ENCODE measurements around the gene TNFRSF1B. TPM values are rescaled to one million over a fixed set of nuclear protein-coding genes. Genes with fewer than 3 reads are reported as not detected.

Gene TNFRSF1B
- 10 to 100 TPM; 13.7 to 28.7 TPM for total RNA-seq

DNA sequence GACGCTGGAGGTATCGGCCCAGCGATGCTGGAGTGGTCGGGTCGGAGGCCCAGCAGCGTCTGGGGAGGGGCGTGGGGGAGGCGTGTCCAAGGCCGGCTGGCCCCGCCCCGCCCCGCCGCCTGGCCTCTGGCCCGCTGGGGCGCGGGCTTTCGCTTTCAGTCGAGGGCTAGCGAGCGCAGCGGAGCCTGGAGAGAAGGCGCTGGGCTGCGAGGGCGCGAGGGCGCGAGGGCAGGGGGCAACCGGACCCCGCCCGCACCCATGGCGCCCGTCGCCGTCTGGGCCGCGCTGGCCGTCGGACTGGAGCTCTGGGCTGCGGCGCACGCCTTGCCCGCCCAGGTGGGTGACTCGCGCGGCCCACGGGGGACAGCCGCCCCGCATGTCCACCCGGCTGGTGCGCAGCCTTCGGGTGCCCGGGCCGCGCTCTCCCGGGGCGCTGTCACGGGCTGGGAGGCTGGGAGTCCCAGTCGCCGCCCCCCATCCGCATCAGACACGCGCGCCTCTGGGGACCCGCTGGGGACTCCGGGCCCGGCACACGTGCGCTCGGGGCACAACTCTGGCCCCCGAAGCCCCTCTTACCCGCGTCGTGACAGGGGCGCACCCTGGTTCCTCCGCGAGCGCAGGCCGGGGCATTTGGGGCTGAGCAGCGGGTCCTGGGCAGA is at the start of gene TNFRSF1B:
TSS of gene TNFRSF1B (plus strand) at position 158 of the 659 bp plus-strand sequence. CDS start at position 259, 101 bp downstream.
- Histone ChIP-seq H3K4me3 (peak within 1 kb of the TSS in 1 of 2 donors; percentile 33), H3K27ac (peak within 1 kb of the TSS in 3 of 4 donors; percentile 51 to 75 (median 61)), H3K36me3 (replicated peaks in 1 of 2; ENCODE audit: insufficient read depth in 1 of 2, low read depth in 2 of 2) (no peaks in the 10 kb centered on the region), H3K27me3 (no peaks in the 10 kb centered on the region), H3K4me1 (peaks cover 18% of the 10 kb centered on the region), H3K9me3 (no peaks in the 10 kb centered on the region)
- intact Hi-C loops (cut with DNase I) = no loop called here
- DNase-seq (peak; percentile 35 to 56 (median 49)), ATAC-seq (peak; percentile 64)
- 5% methylated on average over 4 to 36 of the region's 79 CpGs for WGBS, 2 donors
- TF ChIP-seq POLR2A (IDR thresholded peaks at IDR 0.05) = peak in 2 of 3 donors; percentile 16 to 61
- TF ChIP-seq, protein P1, sequence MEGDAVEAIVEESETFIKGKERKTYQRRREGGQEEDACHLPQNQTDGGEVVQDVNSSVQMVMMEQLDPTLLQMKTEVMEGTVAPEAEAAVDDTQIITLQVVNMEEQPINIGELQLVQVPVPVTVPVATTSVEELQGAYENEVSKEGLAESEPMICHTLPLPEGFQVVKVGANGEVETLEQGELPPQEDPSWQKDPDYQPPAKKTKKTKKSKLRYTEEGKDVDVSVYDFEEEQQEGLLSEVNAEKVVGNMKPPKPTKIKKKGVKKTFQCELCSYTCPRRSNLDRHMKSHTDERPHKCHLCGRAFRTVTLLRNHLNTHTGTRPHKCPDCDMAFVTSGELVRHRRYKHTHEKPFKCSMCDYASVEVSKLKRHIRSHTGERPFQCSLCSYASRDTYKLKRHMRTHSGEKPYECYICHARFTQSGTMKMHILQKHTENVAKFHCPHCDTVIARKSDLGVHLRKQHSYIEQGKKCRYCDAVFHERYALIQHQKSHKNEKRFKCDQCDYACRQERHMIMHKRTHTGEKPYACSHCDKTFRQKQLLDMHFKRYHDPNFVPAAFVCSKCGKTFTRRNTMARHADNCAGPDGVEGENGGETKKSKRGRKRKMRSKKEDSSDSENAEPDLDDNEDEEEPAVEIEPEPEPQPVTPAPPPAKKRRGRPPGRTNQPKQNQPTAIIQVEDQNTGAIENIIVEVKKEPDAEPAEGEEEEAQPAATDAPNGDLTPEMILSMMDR (IDR thresholded peaks at IDR 0.05) = no peak

DNA sequence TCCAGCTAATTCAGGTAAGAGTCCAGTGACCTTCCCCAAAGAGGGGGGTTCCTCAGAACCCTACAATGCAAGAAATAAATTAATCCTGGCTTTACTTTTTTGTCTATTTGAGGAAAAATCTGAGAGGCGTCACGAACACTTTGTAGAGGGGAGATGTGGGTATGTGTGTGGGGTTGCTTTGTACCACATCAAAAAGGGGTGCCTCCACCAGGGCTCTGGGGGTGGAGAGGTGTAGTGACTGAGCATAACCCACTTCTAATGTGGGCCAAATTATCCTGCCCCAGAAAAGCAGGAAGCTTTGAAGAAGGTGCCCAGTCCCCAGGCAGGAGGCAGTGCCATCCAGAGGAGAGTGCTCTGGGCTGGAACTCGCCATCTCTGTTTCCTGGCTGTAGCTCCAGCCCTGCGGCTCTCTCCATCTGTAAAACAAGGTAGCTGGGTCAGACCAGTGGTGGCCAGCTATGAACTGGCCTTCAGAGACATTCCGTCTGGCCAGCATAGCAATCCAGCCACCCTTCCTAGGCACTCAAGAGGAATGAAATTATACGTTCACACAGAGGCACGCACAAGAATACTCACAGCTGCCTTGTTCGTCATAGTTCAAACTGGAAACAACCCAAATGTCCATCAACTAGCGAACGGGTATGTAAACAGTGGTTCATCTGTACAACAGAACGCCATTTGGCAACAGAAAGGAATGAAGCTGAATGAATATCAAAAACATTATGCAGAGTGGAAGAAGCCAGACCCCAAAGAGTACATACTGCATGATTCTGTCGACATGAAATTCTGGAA is 45.4 kb upstream of the TNFRSF1B start:
- no peaks in the 10 kb centered on the region for H3K36me3 ChIP-seq (replicated peaks in 1 of 2; ENCODE audit: insufficient read depth in 1 of 2, low read depth in 2 of 2)
- WGBS, 2 donors = 44 to 48% methylated on average over 12 of the region's 12 CpGs
- no peak overlapping the region for H3K27ac ChIP-seq
- H3K4me1 ChIP-seq = no peaks in the 10 kb centered on the region
- DNase-seq = no peak
- H3K9me3 ChIP-seq = no peaks in the 10 kb centered on the region
- peaks cover 0 to 6% of the 10 kb centered on the region in 2 donors for H3K27me3 ChIP-seq
- no peak for ATAC-seq
- H3K4me3 ChIP-seq = no peak overlapping the region
- no peak for TF ChIP-seq POLR2A (IDR thresholded peaks at IDR 0.05)
- TF ChIP-seq, protein P1 (IDR thresholded peaks at IDR 0.05) = no peak
- intact Hi-C loops (cut with DNase I) = loop anchor here (2.0 kb wide), 1 partner anchor 83 kb away; no protein-coding TSS in a partner anchor

DNA sequence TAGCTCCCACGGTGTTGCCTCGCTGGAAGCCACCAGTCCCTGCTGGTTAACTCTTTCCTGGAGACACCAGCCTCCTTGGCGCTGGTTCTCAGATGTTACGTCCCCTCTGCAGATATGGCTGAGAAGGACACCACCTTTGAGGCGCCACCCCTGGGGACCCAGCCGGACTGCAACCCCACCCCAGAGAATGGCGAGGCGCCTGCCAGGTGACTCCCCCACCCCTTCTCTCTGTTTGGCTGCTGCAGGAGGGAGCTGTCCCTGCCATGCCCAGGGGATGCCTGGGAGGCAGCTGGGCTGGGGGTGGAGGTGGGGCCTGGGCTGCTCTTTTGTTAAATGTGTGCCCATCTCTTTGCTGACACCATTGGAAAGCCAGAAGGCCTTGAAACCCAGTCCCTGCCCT is 43.6 kb upstream of the TNFRSF1B start:
- intact Hi-C loops (cut with DNase I) = loop anchor here (2.0 kb wide), 1 partner anchor 82 kb away; no protein-coding TSS in a partner anchor
- Histone ChIP-seq H3K27me3 (peaks cover 0 to 6% of the 10 kb centered on the region in 2 donors), H3K27ac (no peak overlapping the region), H3K4me3 (no peak overlapping the region), H3K9me3 (no peaks in the 10 kb centered on the region), H3K36me3 (replicated peaks in 1 of 2; ENCODE audit: insufficient read depth in 1 of 2, low read depth in 2 of 2) (no peaks in the 10 kb centered on the region), H3K4me1 (no peaks in the 10 kb centered on the region)
- 15 to 55% methylated on average over 5 to 8 of the region's 8 CpGs for WGBS, 2 donors
- TF ChIP-seq, protein P1 (IDR thresholded peaks at IDR 0.05) = no peak
- TF ChIP-seq POLR2A (IDR thresholded peaks at IDR 0.05) = no peak
- no peak for DNase-seq
- no peak for ATAC-seq

DNA sequence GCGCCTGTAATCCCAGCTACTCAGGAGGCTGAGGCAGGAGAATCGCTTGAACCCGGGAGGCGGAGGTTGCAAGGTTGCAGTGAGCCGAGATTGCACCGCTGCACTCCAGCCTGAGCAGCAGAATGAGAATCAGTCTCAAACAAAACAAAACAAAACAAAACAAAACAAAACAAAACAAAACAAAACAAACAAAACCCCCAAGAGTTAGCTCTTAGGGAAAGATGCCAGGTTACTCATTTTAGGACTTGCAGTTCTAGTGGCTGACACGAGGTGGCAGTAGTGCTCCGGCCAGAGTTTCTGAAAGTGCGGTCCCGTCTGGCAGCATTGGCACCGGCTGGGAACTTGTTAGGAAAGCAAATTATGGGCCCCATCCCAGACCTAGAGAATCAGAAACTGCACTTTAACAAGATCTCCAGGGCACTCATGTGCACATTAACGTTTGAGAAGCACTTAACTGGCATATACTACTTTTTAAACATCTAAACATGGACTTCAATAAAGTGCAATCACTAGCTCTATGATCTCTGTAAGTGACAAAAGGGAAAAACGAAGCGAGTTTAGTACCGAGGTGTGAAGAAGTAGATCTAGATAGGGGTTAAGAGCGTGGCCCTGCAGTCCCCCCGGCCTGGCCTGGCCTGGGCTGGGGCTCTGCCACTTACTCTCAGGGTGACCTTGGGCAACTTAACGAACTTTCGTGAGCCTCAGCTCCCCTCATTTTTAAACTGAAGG is 41.9 kb upstream of the TNFRSF1B start:
- Histone ChIP-seq H3K4me3 (no peak overlapping the region), H3K36me3 (replicated peaks in 1 of 2; ENCODE audit: insufficient read depth in 1 of 2, low read depth in 2 of 2) (no peaks in the 10 kb centered on the region), H3K27ac (no peak overlapping the region), H3K9me3 (no peaks in the 10 kb centered on the region), H3K4me1 (no peaks in the 10 kb centered on the region), H3K27me3 (peaks cover 0 to 6% of the 10 kb centered on the region in 2 donors)
- TF ChIP-seq, protein P1 (IDR thresholded peaks at IDR 0.05) = peak; percentile 92 to 99 (median 95)
- no peak for TF ChIP-seq POLR2A (IDR thresholded peaks at IDR 0.05)
- intact Hi-C loops (cut with DNase I) = no loop called here
- peak; percentile 68 for ATAC-seq
- DNase-seq = peak; percentile 71 to 82 (median 78)
- 35 to 40% methylated on average over 18 to 19 of the region's 19 CpGs for WGBS, 2 donors

Data from body of pancreas (tissue), 4 donors.